Stimulated activated naive CD8-positive, alpha-beta T cell treated with anti-CD3 and anti-CD28 coated beads, Interleukin-15, Interleukin-2, amounts not matched to agents 100 U/mL and 50 U/mL, for 24 hours (primary cell): Measurements from ENCODE around the gene DDX3X.
"Not testable (repeated sequence)": the region's sequence is repeated elsewhere in the genome, so short reads cannot be mapped to it uniquely, and the experiment has no call there.

Source experiments
- ATAC-seq: fragments of 150-1000 bp; cut with Tn5 transposase; one replicate; pipeline ENCODE4 v1.10.0; 2021
- DNase-seq: peaks from one replicate; pipeline ENCODE4 v3.0.0; 2021

Gene DDX3X

GRCh38 chrX:41329101-41329500 is 4.9 kb upstream of the DDX3X start:
- DNase-seq (no peak), ATAC-seq (no peak)

GRCh38 chrX:41332005-41332404 is 2.0 kb upstream of the DDX3X start:
- DNase-seq (no peak), ATAC-seq (no peak)

- DNase-seq, result no peak
Measured at GRCh38 chrX:41332408-41333002, 1.5 kb upstream of the DDX3X start.

GRCh38 chrX:41333003-41333743 is 789 bp upstream of the DDX3X start:
- peak; percentile 84 for DNase-seq
- ATAC-seq, result peak; percentile 48

More at GRCh38 chrX:41332408-41333002, 1.5 kb upstream of the DDX3X start:
- ATAC-seq, result peak; percentile 1

- ATAC-seq, result peak; percentile 25
- peak; percentile 78 for DNase-seq
Measured at GRCh38 chrX:41334363-41335197, 618 bp downstream of the DDX3X start.

- ATAC-seq, result no peak
- DNase-seq, result no peak
Measured at GRCh38 chrX:41335198-41335957, 1.4 kb downstream of the DDX3X start.

- DNase-seq (no peak), ATAC-seq (no peak)
Measured at GRCh38 chrX:41335958-41336331, 2.0 kb downstream of the DDX3X start.

- DNase-seq (no peak), ATAC-seq (no peak)
Measured at GRCh38 chrX:41336447-41336846, 2.5 kb downstream of the DDX3X start.

GRCh38 chrX:41337140-41337539 is 3.2 kb downstream of the DDX3X start:
- no peak for ATAC-seq

GRCh38 chrX:41338436-41338835 is 4.5 kb downstream of the DDX3X start:
- no peak for ATAC-seq

More at GRCh38 chrX:41337140-41337539, 3.2 kb downstream of the DDX3X start:
- DNase-seq, result no peak

GRCh38 chrX:41339148-41339547 is 5.2 kb downstream of the DDX3X start:
- DNase-seq (no peak), ATAC-seq (no peak)

More at GRCh38 chrX:41338436-41338835, 4.5 kb downstream of the DDX3X start:
- DNase-seq, result no peak

- ATAC-seq, result no peak
Measured at GRCh38 chrX:41344053-41344452, 10.1 kb downstream of the DDX3X start.

GRCh38 chrX:41347186-41347585 is 13.2 kb downstream of the DDX3X start:
- DNase-seq (no peak), ATAC-seq (no peak)

More at GRCh38 chrX:41344053-41344452, 10.1 kb downstream of the DDX3X start:
- no peak for DNase-seq

- ATAC-seq (no peak), DNase-seq (no peak)
Measured at GRCh38 chrX:41348551-41348950, 14.6 kb downstream of the DDX3X start.

- DNase-seq (no peak), ATAC-seq (peak; percentile 40)
Measured at GRCh38 chrX:41350150-41350975, 16.4 kb downstream of the DDX3X start.

GRCh38 chrX:41350976-41351569 is 17.1 kb downstream of the DDX3X start:
- ATAC-seq (peak; percentile 42), DNase-seq (no peak)

GRCh38 chrX:41351923-41352322 is 18.0 kb downstream of the DDX3X start:
- DNase-seq, result no peak
- ATAC-seq, result no peak

- ATAC-seq, result no peak
- DNase-seq, result no peak
Measured at GRCh38 chrX:41352329-41352838, 18.4 kb downstream of the DDX3X start.

GRCh38 chrX:41353985-41354384 is 20.0 kb downstream of the DDX3X start:
- no peak for DNase-seq
- ATAC-seq, result no peak

- no peak for ATAC-seq
- no peak for DNase-seq
Measured at GRCh38 chrX:41369152-41369551, 35.2 kb downstream of the DDX3X start.

GRCh38 chrX:41371575-41371974 is 37.6 kb downstream of the DDX3X start:
- not testable (repeated sequence) for DNase-seq, ATAC-seq
